CD14-positive monocyte (primary cell): ENCODE data around the gene SLC22A1. TPM values are rescaled to one million over a fixed set of nuclear protein-coding genes. Genes with fewer than 3 reads are reported as not detected.
"Not testable (repeated sequence)": the region's sequence is repeated elsewhere in the genome, so short reads cannot be mapped to it uniquely, and the experiment has no call there.

Experiments used
- DNase-seq, 3 donors: peaks; one replicate each; pipeline ENCODE4 v3.0.0-alpha.2; 2011 to 2022
- H2AFZ ChIP-seq: 2 replicates; pipeline ENCODE4 v1.6.0; 2012; ENCODE audit warnings: mild to moderate bottlenecking, low read depth, low read length, inconsistent platforms; ENCODE audit not compliant: insufficient read depth, poor library complexity, severe bottlenecking
- H3K27ac ChIP-seq, 2 donors: 1 replicate in 1 of 2; 2 replicates in 1 of 2; pipeline ENCODE4 v1.5.1; 2012 to 2013; ENCODE audit warnings: low read length in 2 of 2, control low read depth in 1 of 2, inconsistent platforms in 1 of 2, low read depth in 1 of 2, mild to moderate bottlenecking in 1 of 2
- H3K27me3 ChIP-seq, 2 donors: one replicate each; pipeline versions ENCODE4 v1.6.0 to v1.6.1; 2011 to 2013; ENCODE audit warnings: low read length in 2 of 2; ENCODE audit not compliant: control insufficient read depth in 2 of 2, insufficient read depth in 2 of 2
- H3K36me3 ChIP-seq, 2 donors: replicated peaks in 1 of 2; 1 replicate in 1 of 2; 2 replicates in 1 of 2; pipeline versions ENCODE4 v1.5.1 to v1.6.1; 2012 to 2013; ENCODE audit warnings: low read length in 2 of 2, control low read depth in 1 of 2, inconsistent platforms in 1 of 2, mild to moderate bottlenecking in 1 of 2; ENCODE audit not compliant: insufficient read depth in 2 of 2, control insufficient read depth in 1 of 2
- H3K4me1 ChIP-seq, 2 donors: 1 replicate in 1 of 2; 2 replicates in 1 of 2; pipeline versions ENCODE4 v1.5.1 to v1.6.1; 2012 to 2013; ENCODE audit warnings: low read length in 2 of 2, control low read depth in 1 of 2, inconsistent platforms in 1 of 2, mild to moderate bottlenecking in 1 of 2, moderate library complexity in 1 of 2; ENCODE audit not compliant: insufficient read depth in 2 of 2, control insufficient read depth in 1 of 2
- H3K4me2 ChIP-seq: replicated peaks from 2 replicates; pipeline ENCODE3; 2012; ENCODE audit warnings: low read length, moderate library complexity, mild to moderate bottlenecking; ENCODE audit not compliant: poor library complexity, severe bottlenecking; ENCODE audit errors: extremely low read depth
- H3K4me3 ChIP-seq, 3 experiments: fragments of 200-600 bp in 1 of 3; sonication (generic) in 1 of 3; replicated peaks in 1 of 3; 1 replicate in 2 of 3; 2 replicates in 1 of 3; pipeline ENCODE4 v1.5.1; 2011 to 2013; ENCODE audit warnings: low read length in 3 of 3, mild to moderate bottlenecking in 3 of 3, control low read depth in 2 of 3, low read depth in 2 of 3, inconsistent platforms in 1 of 3, moderate library complexity in 1 of 3
- H3K79me2 ChIP-seq: 2 replicates; pipeline ENCODE4 v1.6.0; 2012; ENCODE audit warnings: mild to moderate bottlenecking, control low read depth, inconsistent platforms, low read length, moderate library complexity; ENCODE audit not compliant: insufficient read depth
- H3K9ac ChIP-seq: 2 replicates; pipeline ENCODE4 v1.6.0; 2017; ENCODE audit warnings: low read length, mild to moderate bottlenecking; ENCODE audit not compliant: insufficient read depth, poor library complexity, severe bottlenecking
- H3K9me3 ChIP-seq, 2 donors: replicated peaks in 1 of 2; 1 replicate in 1 of 2; 2 replicates in 1 of 2; pipeline versions ENCODE4 v1.5.1 to v1.6.1; 2012 to 2013; ENCODE audit warnings: low read length in 2 of 2, control low read depth in 1 of 2; ENCODE audit not compliant: control insufficient read depth in 1 of 2, insufficient read depth in 1 of 2
- H4K20me1 ChIP-seq: 2 replicates; pipeline ENCODE4 v1.6.0; 2012; ENCODE audit warnings: mild to moderate bottlenecking, low read length, control low read depth, moderate library complexity; ENCODE audit not compliant: insufficient read depth
- H3K27ac Mint-ChIP-seq, 7 donors: one replicate each; pipeline ENCODE4 v1.8.0; 2020; ENCODE audit warnings: mild to moderate bottlenecking in 7 of 7, mixed read lengths in 7 of 7, moderate library complexity in 6 of 7, inconsistent platforms in 2 of 7
- H3K27me3 Mint-ChIP-seq, 3 donors: one replicate each; pipeline ENCODE4 v1.8.0; 2021 to 2022; ENCODE audit warnings: low read depth in 3 of 3, mild to moderate bottlenecking in 3 of 3, mixed read lengths in 3 of 3, moderate library complexity in 3 of 3, inconsistent platforms in 1 of 3
- H3K36me3 Mint-ChIP-seq, 2 donors: one replicate each; pipeline ENCODE4 v1.8.0; 2020; ENCODE audit warnings: mixed read lengths in 2 of 2, inconsistent platforms in 1 of 2, mild to moderate bottlenecking in 1 of 2
- H3K4me1 Mint-ChIP-seq: one replicate; pipeline ENCODE4 v1.8.0; 2020; ENCODE audit warnings: mild to moderate bottlenecking, mixed read lengths
- H3K4me3 Mint-ChIP-seq, 2 donors: one replicate each; pipeline ENCODE4 v1.8.0; 2020; ENCODE audit warnings: mild to moderate bottlenecking in 2 of 2, mixed read lengths in 2 of 2, moderate library complexity in 1 of 2
- H3K9me3 Mint-ChIP-seq, 7 donors: one replicate each; pipeline ENCODE4 v1.8.0; 2020 to 2022; ENCODE audit warnings: mixed read lengths in 7 of 7, mild to moderate bottlenecking in 6 of 7, moderate library complexity in 6 of 7, inconsistent platforms in 2 of 7
- CTCF ChIP-seq: fragments of 200-600 bp; IDR thresholded peaks from one replicate; pipeline ENCODE4 v1.8.0; 2022; ENCODE audit warnings: antibody characterized with exemption, mild to moderate bottlenecking
- WGBS: methylation state at CpG from one replicate; pipeline ENCODE4 v1.1.5; 2013; ENCODE audit warnings: missing lambda C conversion rate; ENCODE audit not compliant: insufficient coverage; 5-methylcytosine and 5-hydroxymethylcytosine counted together
- intact Hi-C, 2 donors: fragments of 100-400 bp; cut with micrococcal nuclease; formaldehyde crosslinking; loops; one replicate each; pipeline versions ENCODE4 v1.15.0 to v1.15.1; 2023
- polyA plus RNA-seq, 3 donors: library from polyadenylated mRNA; depleted of rRNA in 1 of 3; unstranded in 2 of 3; stranded (reverse) in 1 of 3; fragments of 300-500 nt in 2 of 3; fragments of >200 nt in 1 of 3; fragmentation: Illumina TruSeq in 2 of 3; gene quantifications; 1 replicate in 2 of 3; 2 replicates in 1 of 3; pipeline ENCODE4 v1.2.3, GENCODE V29; 2012 to 2021

The SLC22A1 gene
- polyA plus RNA-seq, 3 donors, result 0.36 to 0.48 TPM; not detected in 1

- H3K27ac ChIP-seq, result no peak overlapping the region
- Mint-ChIP-seq H3K4me1 (no peaks in the 10 kb centered on the region), H3K9me3 (peaks cover 0 to 2% (median 0%) of the 10 kb centered on the region in 7 donors), H3K4me3 (no peak overlapping the region), H3K27me3 (peaks cover 1 to 6% (median 1%) of the 10 kb centered on the region in 3 donors), H3K36me3 (peaks cover 92 to 97% of the 10 kb centered on the region in 2 donors), H3K27ac (no peak overlapping the region)
- no peaks in the 10 kb centered on the region for H3K27me3 ChIP-seq
- WGBS, result 99% methylated on average over 7 of the region's 7 CpGs
- no peak overlapping the region for H3K4me2 ChIP-seq
- DNase-seq, result no peak
- H3K36me3 ChIP-seq, result peaks cover 94 to 100% of the 10 kb centered on the region in 2 donors
- TF ChIP-seq CTCF, result no peak
- no peak overlapping the region for H3K9ac ChIP-seq
- no peak overlapping the region for H2AFZ ChIP-seq
- intact Hi-C loops, result no loop called here
- H3K79me2 ChIP-seq, result no peaks in the 10 kb centered on the region
- H3K4me3 ChIP-seq, result no peak overlapping the region
- H4K20me1 ChIP-seq, result peaks cover 95% of the 10 kb centered on the region
- H3K9me3 ChIP-seq, result no peaks in the 10 kb centered on the region
- no peaks in the 10 kb centered on the region for H3K4me1 ChIP-seq
These were observed 32.1 kb upstream of the SLC22A1 start for GRCh38 chr6:160089534-160089897.

- Histone ChIP-seq H4K20me1 (peaks cover 94% of the 10 kb centered on the region), H3K36me3 (peaks cover 87 to 100% of the 10 kb centered on the region in 2 donors)
- H3K4me1 Mint-ChIP-seq, H3K27me3 ChIP-seq, H3K79me2 ChIP-seq, H3K4me3 ChIP-seq, DNase-seq, H3K4me3 Mint-ChIP-seq, H3K27ac ChIP-seq, H3K9me3 ChIP-seq, intact Hi-C loops, H3K4me2 ChIP-seq, H2AFZ ChIP-seq, H3K27ac Mint-ChIP-seq, H3K4me1 ChIP-seq, H3K27me3 Mint-ChIP-seq, H3K9me3 Mint-ChIP-seq, H3K9ac ChIP-seq: not testable (repeated sequence)
- H3K36me3 Mint-ChIP-seq, result peaks cover 89 to 95% of the 10 kb centered on the region in 2 donors
- WGBS, result 98% methylated on average over 21 of the region's 32 CpGs
These were observed 31.0 kb upstream of the SLC22A1 start for GRCh38 chr6:160090442-160091239.

GRCh38 chr6:160092176-160092575, 29.4 kb upstream of the SLC22A1 start:
- H3K9me3 Mint-ChIP-seq, H3K27ac ChIP-seq, H3K4me3 ChIP-seq, DNase-seq, H3K27me3 Mint-ChIP-seq, H3K27me3 ChIP-seq, H3K9ac ChIP-seq, H3K9me3 ChIP-seq, H2AFZ ChIP-seq, H3K4me1 ChIP-seq, H3K4me1 Mint-ChIP-seq, intact Hi-C loops, H3K4me2 ChIP-seq, H3K27ac Mint-ChIP-seq, H3K4me3 Mint-ChIP-seq, H3K79me2 ChIP-seq: not testable (repeated sequence)
- WGBS, result 100% methylated on average over 4 of the region's 6 CpGs
- peaks cover 87 to 100% of the 10 kb centered on the region in 2 donors for H3K36me3 ChIP-seq
- H4K20me1 ChIP-seq, result peaks cover 94% of the 10 kb centered on the region
- peaks cover 89 to 94% of the 10 kb centered on the region in 2 donors for H3K36me3 Mint-ChIP-seq
